Retina (tissue), 1 donor: ENCODE data around the gene ULK4.

Experiments
- DNase-seq: peaks from one replicate; pipeline ENCODE4 v3.0.0-alpha.2; 2016

Gene ULK4

DNA sequence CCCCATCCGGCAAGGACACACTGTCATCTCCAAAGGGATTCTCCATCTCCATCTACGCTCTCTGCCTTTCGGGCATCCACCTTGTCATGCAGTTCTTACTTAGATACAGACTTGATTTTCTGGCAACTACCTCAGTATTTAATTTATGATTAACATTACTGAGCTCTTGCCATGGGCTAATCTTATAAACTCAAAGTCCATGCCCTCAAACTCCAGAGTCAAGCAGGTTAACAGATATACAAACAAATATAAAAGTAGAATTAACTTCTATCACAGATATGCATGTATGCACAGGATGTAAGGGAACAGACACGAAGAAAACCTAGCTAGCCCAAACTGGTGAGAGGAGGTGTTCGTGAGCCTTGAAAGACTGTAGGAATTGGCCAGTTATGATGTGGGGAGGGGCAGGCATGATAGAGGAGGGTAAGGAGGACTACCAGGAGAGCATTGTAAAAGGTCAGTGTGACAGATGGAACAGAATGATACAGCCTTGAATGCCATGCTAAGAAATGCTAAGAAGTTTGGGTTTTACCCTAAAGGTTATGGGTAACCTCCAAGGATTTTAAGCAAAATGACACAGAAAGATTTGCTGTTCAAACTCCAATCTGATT is 334.3 kb downstream of the ULK4 start:
- no peak for DNase-seq

- no peak for DNase-seq
Observed at GRCh38 chr3:41612853-41613252, 349.1 kb downstream of the ULK4 start.

GRCh38 chr3:41611008-41611407 is 350.9 kb downstream of the ULK4 start:
- no peak for DNase-seq

DNA sequence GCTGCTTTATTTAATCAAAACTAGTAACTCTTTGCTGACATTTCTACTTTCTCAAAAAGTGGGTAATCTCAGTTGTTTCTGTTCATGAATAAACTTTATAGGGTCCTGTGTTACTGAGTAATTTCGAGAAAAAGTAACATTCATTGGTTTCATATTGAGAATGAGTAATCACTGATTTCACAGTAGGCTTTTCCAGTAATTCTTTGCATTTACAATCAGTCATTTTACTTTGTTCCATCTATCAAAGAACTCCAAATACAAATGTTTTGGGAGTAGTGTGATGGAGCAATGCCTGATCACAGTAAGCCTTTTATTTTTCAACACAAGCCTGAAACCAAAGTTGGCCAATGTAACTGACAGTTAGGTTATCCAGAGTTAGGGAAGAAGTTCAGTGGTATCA is 353.6 kb downstream of the ULK4 start:
- no peak for DNase-seq

GRCh38 chr3:41603807-41604206 is 358.1 kb downstream of the ULK4 start:
- DNase-seq: no peak

DNA sequence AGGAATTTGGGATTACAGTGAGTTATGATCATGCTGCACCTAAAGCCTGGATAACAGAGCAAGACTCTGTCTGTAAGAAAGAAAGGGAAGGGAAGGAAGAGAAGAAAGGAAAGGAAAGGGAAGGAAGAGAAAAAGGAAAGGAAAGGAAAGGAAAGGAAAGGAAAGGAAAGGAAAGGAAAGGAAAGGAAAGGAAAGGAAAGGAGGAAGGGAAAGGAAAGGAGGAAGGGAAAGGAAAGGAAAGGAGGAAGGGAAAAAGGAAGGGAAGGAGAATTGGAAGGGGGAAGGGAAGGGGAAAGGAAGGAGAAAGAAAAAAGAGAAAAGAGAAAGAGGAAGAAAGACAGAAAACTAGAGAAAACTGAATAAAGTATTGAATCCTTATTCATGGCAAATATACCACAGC is 359.8 kb downstream of the ULK4 start:
- DNase-seq: no peak

DNA sequence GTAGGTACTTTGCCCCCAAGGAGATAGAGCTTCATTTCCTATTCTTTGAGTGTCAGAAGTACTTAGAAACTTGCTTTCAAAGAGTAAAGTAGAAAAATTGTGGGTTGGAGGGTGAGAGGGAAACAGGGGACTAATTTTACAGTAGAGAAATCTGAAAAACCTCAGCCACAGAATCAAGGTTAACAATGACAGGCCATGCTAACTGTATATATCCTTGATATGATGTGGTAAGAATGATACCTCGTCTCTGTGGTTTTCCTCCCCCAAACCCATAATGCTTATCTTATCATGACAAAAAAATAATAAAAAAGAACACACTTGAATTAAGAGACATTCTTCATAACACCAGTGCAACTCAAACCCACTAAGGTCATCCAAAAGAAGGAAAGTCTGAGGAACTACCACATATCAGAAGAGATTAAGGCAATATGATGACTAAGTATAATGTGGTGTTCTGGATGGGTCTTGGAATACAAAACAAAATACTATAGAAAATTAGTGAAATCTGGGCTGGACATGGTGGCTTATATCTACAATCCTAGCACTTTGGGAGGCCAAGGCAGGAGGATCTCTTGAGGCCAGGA is 360.4 kb downstream of the ULK4 start:
- DNase-seq: no peak

- no peak for DNase-seq
Observed at GRCh38 chr3:41600616-41601015, 361.3 kb downstream of the ULK4 start.

- no peak for DNase-seq
Observed at GRCh38 chr3:41599127-41599484, 362.8 kb downstream of the ULK4 start.

GRCh38 chr3:41598402-41599126 is 363.3 kb downstream of the ULK4 start:
- DNase-seq: no peak

DNA sequence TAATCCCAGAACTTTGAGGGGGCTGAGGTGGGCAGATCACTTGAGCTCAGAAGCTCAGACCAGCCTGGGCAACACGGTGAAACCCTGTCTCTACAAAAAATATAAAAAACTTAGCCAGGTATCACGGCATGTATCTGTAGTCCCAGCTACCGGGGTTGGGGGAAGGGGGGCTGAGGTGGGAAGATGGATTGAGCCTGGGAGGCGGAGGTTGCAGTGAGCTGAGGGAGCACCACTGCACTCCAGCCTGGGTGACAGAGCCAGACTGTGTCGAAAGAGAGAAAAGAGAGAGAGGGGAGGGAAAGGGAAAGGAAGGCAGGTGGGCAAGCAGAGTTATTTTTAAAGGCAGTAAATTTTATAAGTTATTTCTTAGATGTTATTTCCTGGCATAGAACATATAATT is 368.1 kb downstream of the ULK4 start:
- DNase-seq: no peak

- DNase-seq: peak; percentile 36
Observed at GRCh38 chr3:41592753-41593510, 369.0 kb downstream of the ULK4 start.

DNA sequence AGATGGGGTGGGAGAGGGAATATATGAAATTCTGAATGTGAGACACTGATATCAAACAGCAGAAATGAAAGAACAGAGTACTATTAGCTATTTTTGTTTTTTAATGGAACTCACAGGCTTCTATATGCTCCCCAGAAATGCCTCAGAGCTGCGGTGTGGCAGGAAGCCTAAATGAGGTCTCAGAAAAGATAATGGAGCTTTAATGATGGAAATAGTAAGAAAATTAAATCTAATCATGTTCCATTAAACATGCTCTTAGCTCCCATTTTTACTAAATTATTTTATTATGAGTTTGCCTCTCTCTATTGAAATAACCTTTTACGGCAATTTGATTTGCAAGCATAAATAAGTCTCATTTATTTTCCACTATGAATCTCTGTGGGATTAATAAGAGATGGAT is 378.9 kb downstream of the ULK4 start:
- no peak for DNase-seq

- no peak for DNase-seq
Observed at GRCh38 chr3:41581700-41582099, 380.2 kb downstream of the ULK4 start.

DNA sequence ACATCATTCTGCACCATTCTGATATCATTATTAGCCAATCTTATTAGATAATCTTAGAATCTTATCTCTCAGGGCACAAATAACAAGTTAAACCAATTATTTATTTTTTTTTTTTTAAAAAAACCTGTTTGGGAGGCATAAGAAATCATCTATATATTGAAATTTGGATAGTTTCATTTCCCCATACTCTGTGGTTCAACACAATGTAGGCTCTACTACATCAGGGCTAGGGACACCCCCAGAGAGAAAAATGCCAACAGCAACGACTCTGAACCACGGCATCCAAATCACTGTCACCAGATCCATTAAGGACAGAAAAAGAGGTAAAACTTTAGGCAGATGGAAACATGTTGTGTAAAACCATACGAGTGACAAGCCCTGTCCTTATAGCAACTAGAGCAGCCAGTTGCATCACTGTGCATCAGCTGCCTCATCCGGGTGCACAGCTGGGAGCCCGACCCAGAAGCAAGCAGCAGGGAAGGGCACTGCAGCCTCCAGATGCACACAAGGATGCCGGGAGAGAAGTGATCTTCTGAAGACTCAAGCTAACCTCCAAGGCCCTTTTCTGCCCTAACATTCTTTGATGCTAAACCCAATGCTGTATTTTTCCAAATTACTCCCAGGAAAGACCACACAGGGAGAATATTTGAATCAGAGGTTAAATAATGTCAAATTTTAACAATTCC is 381.5 kb downstream of the ULK4 start:
- no peak for DNase-seq

DNA sequence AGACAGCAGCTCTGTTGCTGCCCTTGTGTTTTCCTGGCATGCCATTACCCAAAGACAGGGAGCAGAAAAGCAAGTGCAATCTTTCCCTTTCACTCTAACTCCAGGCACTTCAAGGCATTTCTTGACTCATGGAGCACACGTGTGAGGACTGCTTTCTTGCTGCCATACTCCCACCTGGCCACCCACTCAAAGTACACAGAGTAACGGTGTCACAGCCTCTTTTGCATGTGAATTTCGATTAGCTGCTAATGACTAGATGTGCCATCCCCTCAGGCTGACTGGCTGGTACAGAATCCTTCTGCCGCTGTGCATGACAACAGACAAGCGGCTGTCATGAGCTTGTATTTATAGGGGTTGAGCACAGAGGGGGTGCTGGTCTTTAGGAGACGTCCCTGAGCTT is 382.0 kb downstream of the ULK4 start:
- DNase-seq: no peak

GRCh38 chr3:41578798-41579197 is 383.1 kb downstream of the ULK4 start:
- no peak for DNase-seq

DNA sequence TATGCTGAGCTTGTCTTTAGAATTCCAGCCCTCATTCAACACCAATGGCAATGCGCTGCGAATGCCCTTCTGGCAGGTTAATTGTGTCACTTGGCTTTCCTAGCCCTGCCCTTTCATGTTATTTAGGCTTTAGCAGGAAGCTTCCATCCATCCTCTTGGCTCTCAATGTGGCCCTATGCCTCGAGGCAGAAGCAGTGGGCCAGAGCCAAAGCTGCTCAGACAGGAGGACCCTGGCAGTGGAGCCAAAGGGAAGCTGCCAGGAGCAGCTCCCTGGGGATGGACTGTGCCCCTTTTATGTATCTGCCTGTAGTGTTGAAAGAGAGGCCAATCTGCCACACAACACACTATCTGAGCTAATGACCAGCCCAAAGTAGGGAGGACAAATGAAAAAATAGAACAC is 386.2 kb downstream of the ULK4 start:
- no peak for DNase-seq

GRCh38 chr3:41574900-41575299 is 387.0 kb downstream of the ULK4 start:
- no peak for DNase-seq

- DNase-seq: no peak
Observed at GRCh38 chr3:41573591-41573990, 388.3 kb downstream of the ULK4 start.

GRCh38 chr3:41572092-41572491 is 389.8 kb downstream of the ULK4 start:
- no peak for DNase-seq

- no peak for DNase-seq
Observed at GRCh38 chr3:41569632-41570305, 392.1 kb downstream of the ULK4 start.
